HG03196 (cell line): ENCODE measurements around the gene SLMAP.

Source experiments
- ATAC-seq: cut with Tn5 transposase; IDR thresholded peaks from one replicate; pipeline ENCODE4 v1.9.1; 2021; ENCODE audit not compliant: unreplicated experiment

Gene SLMAP

GRCh38 chr3:57934373-57934772, 178.3 kb downstream of the SLMAP start:
- no peak for ATAC-seq

GRCh38 chr3:57935539-57935938, 179.4 kb downstream of the SLMAP start:
- no peak for ATAC-seq

GRCh38 chr3:57937092-57937491, 181.0 kb downstream of the SLMAP start:
- no peak for ATAC-seq

GRCh38 chr3:57939775-57940174, 183.7 kb downstream of the SLMAP start:
- ATAC-seq = no peak

GRCh38 chr3:57942388-57942787, 186.3 kb downstream of the SLMAP start:
- no peak for ATAC-seq

GRCh38 chr3:57942872-57943283, 186.8 kb downstream of the SLMAP start:
- no peak for ATAC-seq

- no peak for ATAC-seq
Measured at GRCh38 chr3:57943525-57944495, 187.7 kb downstream of the SLMAP start.

GRCh38 chr3:57946970-57947381, 190.9 kb downstream of the SLMAP start:
- ATAC-seq = no peak

- ATAC-seq = no peak
Measured at GRCh38 chr3:57948080-57948671, 192.1 kb downstream of the SLMAP start.

- no peak for ATAC-seq
Measured at GRCh38 chr3:57948781-57949242, 192.7 kb downstream of the SLMAP start.

- ATAC-seq = no peak
Measured at GRCh38 chr3:57949344-57949743, 193.2 kb downstream of the SLMAP start.

- ATAC-seq = no peak
Measured at GRCh38 chr3:57949785-57950615, 193.9 kb downstream of the SLMAP start.

- no peak for ATAC-seq
Measured at GRCh38 chr3:57951066-57951882, 195.2 kb downstream of the SLMAP start.

GRCh38 chr3:57952208-57952631, 196.1 kb downstream of the SLMAP start:
- ATAC-seq = no peak

GRCh38 chr3:57952651-57953050, 196.5 kb downstream of the SLMAP start:
- no peak for ATAC-seq

- ATAC-seq = no peak
Measured at GRCh38 chr3:57953576-57953975, 197.5 kb downstream of the SLMAP start.

- no peak for ATAC-seq
Measured at GRCh38 chr3:57956119-57956832, 200.2 kb downstream of the SLMAP start.

- ATAC-seq = no peak
Measured at GRCh38 chr3:57956833-57957174, 200.7 kb downstream of the SLMAP start.

- ATAC-seq = no peak
Measured at GRCh38 chr3:57957824-57958223, 201.7 kb downstream of the SLMAP start.
